Heart left ventricle (tissue), 16 donors: ENCODE measurements around the gene TNFRSF13B. TPM values are rescaled to one million over a fixed set of nuclear protein-coding genes. Genes with fewer than 3 reads are reported as not detected.
"Not testable (repeated sequence)": the region's sequence is repeated elsewhere in the genome, so short reads cannot be mapped to it uniquely, and the experiment has no call there.

ENCODE experiments used
- ATAC-seq, 4 donors: fragments of 200-7000 bp; cut with Tn5 transposase; one replicate each; pipeline ENCODE4 v1.9.1; 2020 to 2022; ENCODE audit warnings: moderate library complexity in 4 of 4, mild to moderate bottlenecking in 3 of 4, moderate number of reproducible peaks in 1 of 4
- DNase-seq, 5 donors: peaks; one replicate each; pipeline ENCODE4 v3.0.0-alpha.2; 2020
- H3K27ac ChIP-seq, 12 donors: fragments of 200-600 bp; sonication (generic) in 4 of 12; one replicate each; pipeline versions ENCODE4 v1.5.0 to v1.8.0; 2016 to 2022; ENCODE audit warnings: mild to moderate bottlenecking in 2 of 12
- H3K27me3 ChIP-seq, 9 donors: fragments of 200-600 bp; sonication (generic) in 2 of 9; one replicate each; pipeline versions ENCODE4 v1.5.1 to v1.8.0; 2016 to 2022; ENCODE audit warnings: mild to moderate bottlenecking in 3 of 9
- H3K36me3 ChIP-seq, 9 donors: fragments of 200-600 bp; sonication (generic) in 2 of 9; one replicate each; pipeline versions ENCODE4 v1.5.0 to v1.8.0; 2018 to 2022; ENCODE audit warnings: mild to moderate bottlenecking in 2 of 9
- H3K4me1 ChIP-seq, 12 donors: fragments of 200-600 bp; sonication (generic) in 4 of 12; one replicate each; pipeline versions ENCODE4 v1.5.0 to v1.8.0; 2016 to 2022; ENCODE audit warnings: mild to moderate bottlenecking in 3 of 12
- H3K4me3 ChIP-seq, 12 donors: fragments of 200-600 bp; sonication (generic) in 4 of 12; one replicate each; pipeline versions ENCODE4 v1.5.0 to v1.8.0; 2017 to 2022; ENCODE audit warnings: mild to moderate bottlenecking in 9 of 12, moderate library complexity in 4 of 12
- H3K9me3 ChIP-seq, 12 donors: fragments of 200-600 bp; sonication (generic) in 4 of 12; one replicate each; pipeline versions ENCODE4 v1.5.0 to v1.8.0; 2016 to 2022; ENCODE audit warnings: mild to moderate bottlenecking in 1 of 12
- CTCF ChIP-seq, 12 donors: fragments of 200-600 bp; sonication (generic) in 4 of 12; IDR thresholded peaks; one replicate each; pipeline versions ENCODE4 v1.5.0 to v1.8.0; 2018 to 2022; ENCODE audit warnings: antibody characterized with exemption in 12 of 12, mild to moderate bottlenecking in 5 of 12
- POLR2A ChIP-seq, 2 donors: fragments of 450-650 bp; IDR thresholded peaks; one replicate each; pipeline ENCODE4 v1.6.1; 2017; ENCODE audit warnings: antibody characterized with exemption in 2 of 2, mild to moderate bottlenecking in 2 of 2, moderate library complexity in 2 of 2
- WGBS, 4 donors: extraction: QIAGEN DNeasy Blood & Tissue Kit in 2 of 4; methylation state at CpG; one replicate each; pipeline versions ENCODE4 v1.1.5 to v1.1.7; 2013 to 2018; 5-methylcytosine and 5-hydroxymethylcytosine counted together
- intact Hi-C, 10 donors: fragments of 100-400 bp; cut with DNase I; formaldehyde crosslinking; loops; one replicate each; pipeline versions ENCODE4 v1.11.1 to v1.14.2; 2022
- polyA plus RNA-seq, 2 donors: library from polyadenylated mRNA; stranded (reverse); fragments of 200-250 nt; gene quantifications; one replicate each; pipeline ENCODE4 v1.2.3, GENCODE V29; 2013
- total RNA-seq, 9 donors: library from RNA; depleted of rRNA in 2 of 9; stranded (reverse); fragments of >200 nt in 2 of 9; fragmentation: NEBNext Ultra II Directional in 3 of 9; extraction: Animal tissue kit (Norgen Biotek cat#: 25700) in 3 of 9; gene quantifications; one replicate each; pipeline versions ENCODE4 v1.1.0 to v1.2.4, GENCODE V29; 2016 to 2023
- donor health status: ischemic (EF 13 %, LVEDD 7.1; RV severe dilation, severe dysfunction).
- donor health status: healthy with polysubstance abuse.
- donor health status: DM: no; HTN: yes; CAD: no.
- donor health status: DM: no; HTN: no; CAD: no.
- donor health status: ischemic (EF 25% LVEDD 6.9; RV normal size, moderate dysfunction).
- donor health status: ischemic (EF 25% LVEDD 5.7; RV mildly dilated, moderate dysfunction).
- donor health status: healthy.
- donor health status: DM: yes; HTN: yes; CAD: no.
- donor health status: ischemic (EF 35%, LVEDD 5.7; RV mildly dilated, moderate dysfunction).
- donor health status: nonischemic (EF 11% LVEDD 7.7; RV severe dilation, severe dysfunction).
- donor health status: DM: yes; HTN: yes; CAD: no.
- donor health status: PGD.
- donor health status: ischemic (EF 29% LVEDD 5.4; RV normal size, mild dysfunction).
- donor health status: nonischemic (EF 23%, LVEDD 6.1; RV moderate dilation, normal function).

Gene TNFRSF13B
- total and polyA plus RNA-seq, 11 donors: not detected

GRCh38 chr17:16961792-16962191 is 10.1 kb downstream of the TNFRSF13B start:
- DNase-seq (no peak), ATAC-seq (no peak)
- Histone ChIP-seq H3K4me3 (no peak overlapping the region), H3K9me3 (peaks cover 0 to 13% (median 2%) of the 10 kb centered on the region in 12 donors), H3K36me3 (no peaks in the 10 kb centered on the region), H3K4me1 (no peaks in the 10 kb centered on the region), H3K27ac (no peak overlapping the region), H3K27me3 (peaks cover 0 to 7% (median 0%) of the 10 kb centered on the region in 9 donors)
- 72 to 77% (median 73%) methylated on average over 3 of the region's 3 CpGs for WGBS, 4 donors
- intact Hi-C loops: no loop called here
- TF ChIP-seq CTCF (IDR thresholded peaks at IDR 0.05) (no peak), POLR2A (IDR thresholded peaks at IDR 0.05) (no peak)

- H3K4me3 ChIP-seq, ATAC-seq, H3K4me1 ChIP-seq, H3K36me3 ChIP-seq, DNase-seq, intact Hi-C loops, H3K27ac ChIP-seq: not testable (repeated sequence)
- WGBS, 4 donors: 35 to 86% (median 55%) methylated on average over 2 of the region's 2 CpGs
- peaks cover 0 to 13% (median 3%) of the 10 kb centered on the region in 12 donors for H3K9me3 ChIP-seq
- H3K27me3 ChIP-seq: peaks cover 0 to 14% (median 1%) of the 10 kb centered on the region in 9 donors
These were observed 10.9 kb downstream of the TNFRSF13B start for GRCh38 chr17:16961022-16961421.

- H3K9me3 ChIP-seq, H3K4me1 ChIP-seq, H3K36me3 ChIP-seq, intact Hi-C loops, H3K4me3 ChIP-seq, DNase-seq, H3K27ac ChIP-seq, ATAC-seq: not testable (repeated sequence)
- 42 to 66% (median 50%) methylated on average over 6 of the region's 6 CpGs for WGBS, 4 donors
- H3K27me3 ChIP-seq: peaks cover 0 to 29% (median 7%) of the 10 kb centered on the region in 9 donors
These were observed 16.9 kb downstream of the TNFRSF13B start for GRCh38 chr17:16955011-16955410.

GRCh38 chr17:16954521-16954920 is 17.4 kb downstream of the TNFRSF13B start:
- DNase-seq (no peak), ATAC-seq (no peak)
- H3K36me3 ChIP-seq: no peaks in the 10 kb centered on the region
- H3K27me3 ChIP-seq: peaks cover 0 to 29% (median 7%) of the 10 kb centered on the region in 9 donors
- TF ChIP-seq CTCF (IDR thresholded peaks at IDR 0.05) (no peak), POLR2A (IDR thresholded peaks at IDR 0.05) (no peak)
- intact Hi-C loops: no loop called here
- 27 to 44% (median 39%) methylated on average over 3 of the region's 3 CpGs for WGBS, 4 donors
- H3K4me1 ChIP-seq: no peaks in the 10 kb centered on the region
- H3K4me3 ChIP-seq: no peak overlapping the region
- H3K9me3 ChIP-seq: peaks cover 0 to 8% (median 1%) of the 10 kb centered on the region in 12 donors
- H3K27ac ChIP-seq: no peak overlapping the region

GRCh38 chr17:16953841-16954240 is 18.1 kb downstream of the TNFRSF13B start:
- Histone ChIP-seq H3K4me1 (no peaks in the 10 kb centered on the region), H3K36me3 (no peaks in the 10 kb centered on the region), H3K27ac (no peak overlapping the region), H3K27me3 (peaks cover 0 to 29% (median 7%) of the 10 kb centered on the region in 9 donors), H3K4me3 (no peak overlapping the region), H3K9me3 (peaks cover 0 to 14% (median 7%) of the 10 kb centered on the region in 12 donors)
- DNase-seq (no peak), ATAC-seq (no peak)
- WGBS, 4 donors: 77 to 89% (median 88%) methylated on average over 8 to 9 of the region's 9 CpGs
- no peak for TF ChIP-seq POLR2A (IDR thresholded peaks at IDR 0.05)
- no peak for TF ChIP-seq CTCF (IDR thresholded peaks at IDR 0.05)
- intact Hi-C loops: no loop called here
